ENCODE results near the gene ZNF394. TPM values are rescaled to one million over a fixed set of nuclear protein-coding genes. Genes with fewer than 3 reads are reported as not detected.

ZNF394 gene
- polyA plus RNA-seq, 1 of the 3 experiments (the other 2 are of a cell fraction), result 19.8 TPM

- WGBS (ENCODE audit: low lambda C conversion rate), result 86% methylated on average over 4 of the region's 4 CpGs
- DNase-seq, result no peak
- H3K9me2 ChIP-seq, result no peaks in the 10 kb centered on the region
- no peak overlapping the region for H3K27ac ChIP-seq (ENCODE audit: low read depth in 2 of 2, low read length in 1 of 2)
- no peak overlapping the region for H2AFZ ChIP-seq (ENCODE audit: low read depth)
- H3K9ac ChIP-seq, result no peak overlapping the region
- peaks cover 16 to 30% of the 10 kb centered on the region in 2 experiments for H3K36me3 ChIP-seq (replicated peaks in 1 of 2; ENCODE audit: control insufficient read depth in 1 of 2, insufficient read depth in 2 of 2, low read length in 1 of 2)
- TF ChIP-seq, protein P1, sequence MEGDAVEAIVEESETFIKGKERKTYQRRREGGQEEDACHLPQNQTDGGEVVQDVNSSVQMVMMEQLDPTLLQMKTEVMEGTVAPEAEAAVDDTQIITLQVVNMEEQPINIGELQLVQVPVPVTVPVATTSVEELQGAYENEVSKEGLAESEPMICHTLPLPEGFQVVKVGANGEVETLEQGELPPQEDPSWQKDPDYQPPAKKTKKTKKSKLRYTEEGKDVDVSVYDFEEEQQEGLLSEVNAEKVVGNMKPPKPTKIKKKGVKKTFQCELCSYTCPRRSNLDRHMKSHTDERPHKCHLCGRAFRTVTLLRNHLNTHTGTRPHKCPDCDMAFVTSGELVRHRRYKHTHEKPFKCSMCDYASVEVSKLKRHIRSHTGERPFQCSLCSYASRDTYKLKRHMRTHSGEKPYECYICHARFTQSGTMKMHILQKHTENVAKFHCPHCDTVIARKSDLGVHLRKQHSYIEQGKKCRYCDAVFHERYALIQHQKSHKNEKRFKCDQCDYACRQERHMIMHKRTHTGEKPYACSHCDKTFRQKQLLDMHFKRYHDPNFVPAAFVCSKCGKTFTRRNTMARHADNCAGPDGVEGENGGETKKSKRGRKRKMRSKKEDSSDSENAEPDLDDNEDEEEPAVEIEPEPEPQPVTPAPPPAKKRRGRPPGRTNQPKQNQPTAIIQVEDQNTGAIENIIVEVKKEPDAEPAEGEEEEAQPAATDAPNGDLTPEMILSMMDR (IDR thresholded peaks at IDR 0.05), result no peak; the same call in 1 of the 2 replicates
- TF ChIP-seq NFIC (IDR thresholded peaks at IDR 0.05; ENCODE audit: borderline replicate concordance) (no peak), PBX3 (IDR thresholded peaks at IDR 0.05) (no peak), RXRA (IDR thresholded peaks at IDR 0.05; ENCODE audit: borderline replicate concordance, low read depth) (no peak), SIN3A (IDR thresholded peaks at IDR 0.05; ENCODE audit: borderline replicate concordance, low read depth, low read length) (no peak), YY1 (IDR thresholded peaks at IDR 0.05; ENCODE audit: low read depth) (no peak), RFX5 (IDR thresholded peaks at IDR 0.05; ENCODE audit: low read length) (no peak), TCF12 (IDR thresholded peaks at IDR 0.05) (no peak), EP300 (IDR thresholded peaks at IDR 0.05; ENCODE audit: borderline replicate concordance in 1 of 2, low read depth in 1 of 2, low read length in 1 of 2) (no peak), SMC3 (IDR thresholded peaks at IDR 0.05; ENCODE audit: low read depth, low read length) (no peak), REST (IDR thresholded peaks at IDR 0.05; ENCODE audit: low read depth, low read length) (no peak), JUND (IDR thresholded peaks at IDR 0.05) (no peak), FOXM1 (IDR thresholded peaks at IDR 0.05; ENCODE audit: low read depth) (no peak), TEAD4 (IDR thresholded peaks at IDR 0.05; ENCODE audit: borderline replicate concordance, insufficient read depth) (no peak), MAX (IDR thresholded peaks at IDR 0.05; ENCODE audit: low read depth) (no peak), MXI1 (IDR thresholded peaks at IDR 0.05; ENCODE audit: low read depth, low read length) (no peak), FOXJ3 (CRISPR knock-in tag; IDR thresholded peaks at IDR 0.05) (no peak), GATA2 (CRISPR knock-in tag; IDR thresholded peaks at IDR 0.05) (no peak)
- TF ChIP-seq, protein P2, sequence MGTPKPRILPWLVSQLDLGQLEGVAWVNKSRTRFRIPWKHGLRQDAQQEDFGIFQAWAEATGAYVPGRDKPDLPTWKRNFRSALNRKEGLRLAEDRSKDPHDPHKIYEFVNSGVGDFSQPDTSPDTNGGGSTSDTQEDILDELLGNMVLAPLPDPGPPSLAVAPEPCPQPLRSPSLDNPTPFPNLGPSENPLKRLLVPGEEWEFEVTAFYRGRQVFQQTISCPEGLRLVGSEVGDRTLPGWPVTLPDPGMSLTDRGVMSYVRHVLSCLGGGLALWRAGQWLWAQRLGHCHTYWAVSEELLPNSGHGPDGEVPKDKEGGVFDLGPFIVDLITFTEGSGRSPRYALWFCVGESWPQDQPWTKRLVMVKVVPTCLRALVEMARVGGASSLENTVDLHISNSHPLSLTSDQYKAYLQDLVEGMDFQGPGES (IDR thresholded peaks at IDR 0.05; ENCODE audit: low read depth, low read length), result no peak
- TF ChIP-seq, protein P3, sequence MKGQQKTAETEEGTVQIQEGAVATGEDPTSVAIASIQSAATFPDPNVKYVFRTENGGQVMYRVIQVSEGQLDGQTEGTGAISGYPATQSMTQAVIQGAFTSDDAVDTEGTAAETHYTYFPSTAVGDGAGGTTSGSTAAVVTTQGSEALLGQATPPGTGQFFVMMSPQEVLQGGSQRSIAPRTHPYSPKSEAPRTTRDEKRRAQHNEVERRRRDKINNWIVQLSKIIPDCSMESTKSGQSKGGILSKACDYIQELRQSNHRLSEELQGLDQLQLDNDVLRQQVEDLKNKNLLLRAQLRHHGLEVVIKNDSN (IDR thresholded peaks at IDR 0.05; ENCODE audit: borderline replicate concordance, low read depth), result no peak
- no peaks in the 10 kb centered on the region for H3K4me1 ChIP-seq (ENCODE audit: control insufficient read depth in 1 of 2, insufficient read depth in 2 of 2, low read depth in 1 of 2, low read length in 1 of 2)
- CTCF ChIA-PET, result interaction anchor here (0.7 kb wide), 1 partner anchor 24 kb away, joined by 3 read pairs; the partner anchor contains the start of gene ATP5MF
- no peak overlapping the region for H3K4me3 ChIP-seq (ENCODE audit: low read depth in 2 of 2, low read length in 1 of 2)
- H3K4me2 ChIP-seq, result no peak overlapping the region
- H4K20me1 ChIP-seq (ENCODE audit: insufficient read depth), result no peaks in the 10 kb centered on the region
- H3K9me3 ChIP-seq, result peaks cover 9% of the 10 kb centered on the region; the same call in 1 of the 2 replicates
- peaks cover 36% of the 10 kb centered on the region for H3K79me2 ChIP-seq (ENCODE audit: insufficient read depth)
- H3K27me3 ChIP-seq (ENCODE audit: insufficient read depth), result no peaks in the 10 kb centered on the region
- H3F3A ChIP-seq (replicated peaks; ENCODE audit: insufficient read depth), result peaks cover 7% of the 10 kb centered on the region
- POLR2A ChIA-PET, result no interaction called here
Observed at GRCh38 chr7:99489235-99489634, 10.8 kb downstream of the ZNF394 start.
